ENCODE results near the gene SUSD6.

DNA sequence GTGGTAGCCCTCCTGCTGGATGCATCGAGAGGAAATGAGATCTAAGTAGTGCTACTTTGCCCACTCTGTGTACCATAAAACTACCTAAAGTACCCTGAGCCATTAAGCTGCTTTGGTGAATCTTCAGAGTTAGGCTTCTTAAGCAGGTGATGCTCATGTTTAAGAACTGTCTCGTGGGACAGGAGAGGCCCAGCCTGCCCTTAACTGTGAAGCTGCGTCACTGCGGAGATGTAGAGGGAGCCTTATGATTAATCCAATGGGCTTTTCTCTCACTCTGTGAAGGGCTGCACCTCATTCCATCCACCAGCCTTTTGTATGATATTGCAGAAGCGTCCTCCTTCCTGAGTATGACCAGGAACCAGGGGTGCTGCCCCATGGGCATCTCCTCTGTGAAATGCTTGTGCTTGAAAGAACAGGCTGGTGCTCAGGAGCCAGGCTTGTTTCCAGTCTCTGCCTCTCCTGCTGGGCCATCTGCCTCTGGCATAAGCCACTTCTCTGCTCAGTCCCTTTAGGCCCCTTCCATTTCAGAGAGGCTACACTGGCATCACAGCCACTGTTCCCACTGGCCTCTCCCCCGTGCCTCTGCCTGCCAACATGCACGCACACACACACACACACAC is 30.0 kb upstream of the SUSD6 start:
- TF ChIP-seq, protein P1, sequence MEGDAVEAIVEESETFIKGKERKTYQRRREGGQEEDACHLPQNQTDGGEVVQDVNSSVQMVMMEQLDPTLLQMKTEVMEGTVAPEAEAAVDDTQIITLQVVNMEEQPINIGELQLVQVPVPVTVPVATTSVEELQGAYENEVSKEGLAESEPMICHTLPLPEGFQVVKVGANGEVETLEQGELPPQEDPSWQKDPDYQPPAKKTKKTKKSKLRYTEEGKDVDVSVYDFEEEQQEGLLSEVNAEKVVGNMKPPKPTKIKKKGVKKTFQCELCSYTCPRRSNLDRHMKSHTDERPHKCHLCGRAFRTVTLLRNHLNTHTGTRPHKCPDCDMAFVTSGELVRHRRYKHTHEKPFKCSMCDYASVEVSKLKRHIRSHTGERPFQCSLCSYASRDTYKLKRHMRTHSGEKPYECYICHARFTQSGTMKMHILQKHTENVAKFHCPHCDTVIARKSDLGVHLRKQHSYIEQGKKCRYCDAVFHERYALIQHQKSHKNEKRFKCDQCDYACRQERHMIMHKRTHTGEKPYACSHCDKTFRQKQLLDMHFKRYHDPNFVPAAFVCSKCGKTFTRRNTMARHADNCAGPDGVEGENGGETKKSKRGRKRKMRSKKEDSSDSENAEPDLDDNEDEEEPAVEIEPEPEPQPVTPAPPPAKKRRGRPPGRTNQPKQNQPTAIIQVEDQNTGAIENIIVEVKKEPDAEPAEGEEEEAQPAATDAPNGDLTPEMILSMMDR (IDR thresholded peaks at IDR 0.05 in 4 of 5, conservative IDR thresholded peaks at IDR 0.05 in 1 of 5), result no peak
- no peak for TF ChIP-seq POLR2A (IDR thresholded peaks at IDR 0.05)
